ENCODE results near the gene TBX4. TPM values are rescaled to one million over a fixed set of nuclear protein-coding genes. Genes with fewer than 3 reads are reported as not detected.

The TBX4 gene
- total and polyA plus RNA-seq, 2 of the 13 experiments (the other 11 are each of a cell fraction or from before 2014, with no cell fraction given) = 0.11 to 1.1 TPM

GRCh38 chr17:61404663-61404912 lies 47.6 kb upstream of the TBX4 start:
- no peaks in the 10 kb centered on the region for H3K27me3 ChIP-seq (ENCODE audit: control insufficient read depth in 1 of 2, insufficient read depth in 2 of 2, low read length in 2 of 2)
- ChIA-PET POLR2A (no interaction called here), CTCF (ENCODE audit: low intra/inter-chr PET ratio, low total read pairs) (no interaction called here)
- no TSS peak for BruUV-seq (replicated peaks)
- no peaks in the 10 kb centered on the region for H3K9me3 ChIP-seq (ENCODE audit: low read length)
- peaks cover 35% of the 10 kb centered on the region for H3K4me1 ChIP-seq (ENCODE audit: insufficient read depth, low read length)
- H3K79me2 ChIP-seq (ENCODE audit: insufficient read depth, low read length) = peaks cover 3% of the 10 kb centered on the region
- intact Hi-C loops (cut with micrococcal nuclease; ENCODE audit: unreplicated experiment) = no loop called here
- no peak overlapping the region for H3K4me3 ChIP-seq (replicated peaks in 1 of 3; ENCODE audit: insufficient read depth in 1 of 3, low read depth in 2 of 3, low read length in 3 of 3)
- no peak overlapping the region for H3K27ac ChIP-seq (ENCODE audit: extremely low read length, insufficient read depth, low read length)
- DNase-seq (ENCODE audit: low spot score) (no peak), ATAC-seq (no peak), FAIRE-seq (no peak)
- H3K9ac ChIP-seq (ENCODE audit: insufficient read depth, low read depth, low read length) = no peak overlapping the region
- no peak overlapping the region for H3K4me2 ChIP-seq (ENCODE audit: low read depth, low read length)
- in situ Hi-C loops (cut with HindIII; ENCODE audit: extremely low pct_ligation_motif_present, low pct_unique_long_range_greater_than_20kb) = no loop called here
- peak; percentile 70 for TF ChIP-seq AGO2 (optimal IDR thresholded peaks at IDR 0.05; ENCODE audit: low read depth, low read length)
- TF ChIP-seq ZUFSP (CRISPR knock-in tag; IDR thresholded peaks at IDR 0.05; ENCODE audit: borderline replicate concordance) = no peak
- no peak overlapping the region for H2AFZ ChIP-seq (ENCODE audit: low read length)
- 97% methylated on average over 27 of the region's 27 CpGs for WGBS (ENCODE audit: low lambda C conversion rate)
- H4K20me1 ChIP-seq (ENCODE audit: insufficient read depth, low read length) = no peaks in the 10 kb centered on the region
- H3K36me3 ChIP-seq (replicated peaks in 1 of 2; ENCODE audit: control insufficient read depth in 1 of 2, insufficient read depth in 2 of 2, low read length in 2 of 2) = peaks cover 4 to 6% of the 10 kb centered on the region in 2 experiments; a peak in 2 of 5 replicates

GRCh38 chr17:61404913-61405685 lies 47.1 kb upstream of the TBX4 start:
- Histone ChIP-seq H3K79me2 (ENCODE audit: insufficient read depth, low read length) (peaks cover 3% of the 10 kb centered on the region), H3K27me3 (ENCODE audit: control insufficient read depth in 1 of 2, insufficient read depth in 2 of 2, low read length in 2 of 2) (no peaks in the 10 kb centered on the region), H3K27ac (ENCODE audit: extremely low read length, insufficient read depth, low read length) (no peak overlapping the region), H3K9ac (ENCODE audit: insufficient read depth, low read depth, low read length) (no peak overlapping the region), H3K4me3 (replicated peaks in 1 of 3; ENCODE audit: insufficient read depth in 1 of 3, low read depth in 2 of 3, low read length in 3 of 3) (no peak overlapping the region), H3K4me2 (ENCODE audit: low read depth, low read length) (no peak overlapping the region), H4K20me1 (ENCODE audit: insufficient read depth, low read length) (no peaks in the 10 kb centered on the region), H3K36me3 (replicated peaks in 1 of 2; ENCODE audit: control insufficient read depth in 1 of 2, insufficient read depth in 2 of 2, low read length in 2 of 2) (peaks cover 4 to 6% of the 10 kb centered on the region in 2 experiments; a peak in 2 of 5 replicates), H3K4me1 (ENCODE audit: insufficient read depth, low read length) (peaks cover 40% of the 10 kb centered on the region), H2AFZ (ENCODE audit: low read length) (no peak overlapping the region), H3K9me3 (ENCODE audit: low read length) (no peaks in the 10 kb centered on the region)
- ATAC-seq (no peak), FAIRE-seq (no peak), DNase-seq (ENCODE audit: low spot score) (no peak)
- no TSS peak for BruUV-seq (replicated peaks)
- CTCF ChIA-PET (ENCODE audit: low intra/inter-chr PET ratio, low total read pairs) = no interaction called here
- intact Hi-C loops (cut with micrococcal nuclease; ENCODE audit: unreplicated experiment) = loop anchor here (5.0 kb wide), 1 partner anchor 403 kb away; no protein-coding TSS in a partner anchor
- no peak for TF ChIP-seq PBX2 (CRISPR knock-in tag; IDR thresholded peaks at IDR 0.05)
- TF ChIP-seq RBFOX2 (IDR thresholded peaks at IDR 0.05; ENCODE audit: low read depth, low read length) = peak; percentile 48
- no peak for TF ChIP-seq DPF2 (CRISPR knock-in tag; IDR thresholded peaks at IDR 0.05; ENCODE audit: borderline replicate concordance, low read depth)
- TF ChIP-seq EEA1 (CRISPR knock-in tag; IDR thresholded peaks at IDR 0.05; ENCODE audit: borderline replicate concordance) = no peak
- TF ChIP-seq ZNF496 (CRISPR knock-in tag; IDR thresholded peaks at IDR 0.05; ENCODE audit: insufficient replicate concordance) = no peak
- 0 out of 2 replicates have a peak, but pooled peaks have one; percentile 7 for TF ChIP-seq RXRA (CRISPR knock-in tag; IDR thresholded peaks at IDR 0.05)
- TF ChIP-seq HMGXB4 (CRISPR knock-in tag; IDR thresholded peaks at IDR 0.05; ENCODE audit: borderline replicate concordance in 1 of 2, low read depth in 1 of 2) = no peak
- POLR2A ChIA-PET = no interaction called here
- WGBS (ENCODE audit: low lambda C conversion rate) = 95% methylated on average over 70 of the region's 71 CpGs
- in situ Hi-C loops (cut with HindIII; ENCODE audit: extremely low pct_ligation_motif_present, low pct_unique_long_range_greater_than_20kb) = no loop called here

Measured in HepG2 (cell line).